COR-L47 (cell line): Measurements from ENCODE around the gene BAIAP2.

ENCODE experiments used
- DNase-seq: peaks from one replicate; lab custom pipeline; 2025; lab: John Stamatoyannopoulos, UW

BAIAP2 gene

GRCh38 chr17:81125573-81126081 is 90.7 kb downstream of the BAIAP2 start:
- DNase-seq, result no peak

GRCh38 chr17:81126281-81127132 is 91.6 kb downstream of the BAIAP2 start:
- no peak for DNase-seq

GRCh38 chr17:81127133-81127455 is 92.1 kb downstream of the BAIAP2 start:
- no peak for DNase-seq

- no peak for DNase-seq
Measured at GRCh38 chr17:81127526-81128177, 92.7 kb downstream of the BAIAP2 start.

GRCh38 chr17:81128338-81128737 is 93.4 kb downstream of the BAIAP2 start:
- DNase-seq, result no peak

GRCh38 chr17:81128774-81129173 is 93.8 kb downstream of the BAIAP2 start:
- DNase-seq, result no peak

- no peak for DNase-seq
Measured at GRCh38 chr17:81129289-81129688, 94.3 kb downstream of the BAIAP2 start.

GRCh38 chr17:81129711-81130367 is 94.9 kb downstream of the BAIAP2 start:
- DNase-seq, result no peak

- no peak for DNase-seq
Measured at GRCh38 chr17:81130385-81131361, 95.7 kb downstream of the BAIAP2 start.

GRCh38 chr17:81131486-81132196 is 96.7 kb downstream of the BAIAP2 start:
- no peak for DNase-seq

- no peak for DNase-seq
Measured at GRCh38 chr17:81132197-81132540, 97.2 kb downstream of the BAIAP2 start.

- no peak for DNase-seq
Measured at GRCh38 chr17:81132770-81133723, 98.1 kb downstream of the BAIAP2 start.

- DNase-seq, result no peak
Measured at GRCh38 chr17:81134064-81134781, 99.3 kb downstream of the BAIAP2 start.

- peak; percentile 88 for DNase-seq
Measured at GRCh38 chr17:81135505-81136278, 100.7 kb downstream of the BAIAP2 start.

GRCh38 chr17:81136366-81136765 is 101.4 kb downstream of the BAIAP2 start:
- no peak for DNase-seq

- DNase-seq, result no peak
Measured at GRCh38 chr17:81137248-81137647, 102.3 kb downstream of the BAIAP2 start.

- no peak for DNase-seq
Measured at GRCh38 chr17:81138083-81138482, 103.1 kb downstream of the BAIAP2 start.

- no peak for DNase-seq
Measured at GRCh38 chr17:81138500-81138899, 103.5 kb downstream of the BAIAP2 start.
